HG03432 (cell line): ENCODE measurements around the gene TUB.

ENCODE experiments used
- ATAC-seq: cut with Tn5 transposase; IDR thresholded peaks from one replicate; pipeline ENCODE4 v1.9.1; 2021; ENCODE audit warnings: mild to moderate bottlenecking, moderate library complexity; ENCODE audit not compliant: unreplicated experiment

The TUB gene

DNA sequence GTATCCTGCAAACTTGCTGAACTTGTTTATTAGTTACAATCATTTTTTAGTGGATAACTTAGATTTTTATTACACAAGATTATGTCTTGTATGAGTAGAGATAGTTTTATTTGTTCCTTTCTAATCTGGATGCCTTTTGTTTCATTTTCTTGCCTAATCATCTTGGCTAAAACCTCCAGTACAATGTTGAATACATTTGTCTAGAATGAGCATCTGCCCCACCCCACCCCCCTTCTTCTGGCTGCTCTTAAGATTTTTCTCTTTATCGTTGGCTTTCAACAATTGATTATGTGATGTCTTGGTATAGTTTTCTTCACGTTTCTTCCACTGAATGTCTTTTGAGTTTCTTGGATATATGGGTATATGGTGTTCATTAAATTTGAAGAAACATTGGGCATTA lies 37.3 kb upstream of the TUB start:
- ATAC-seq = no peak

DNA sequence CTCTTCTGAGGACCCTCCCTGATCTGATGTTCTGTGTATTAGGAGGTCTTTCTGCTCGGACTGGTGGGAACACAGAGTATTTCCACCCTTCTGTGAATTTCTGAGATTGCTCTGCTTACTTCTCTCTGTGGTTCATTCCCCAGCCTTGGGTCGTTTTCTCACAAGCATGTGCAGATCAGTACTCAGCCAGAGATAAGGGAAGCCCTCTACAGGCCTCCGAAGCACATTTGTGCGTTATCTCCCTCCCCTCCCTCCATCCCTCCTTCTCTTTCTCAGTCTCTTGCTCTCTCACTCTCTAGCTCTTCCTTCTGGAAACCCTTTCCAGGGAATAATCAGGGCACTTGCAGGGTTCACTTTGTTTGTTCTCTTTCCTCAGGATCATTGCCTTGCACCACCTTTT lies 35.2 kb upstream of the TUB start:
- ATAC-seq = no peak

DNA sequence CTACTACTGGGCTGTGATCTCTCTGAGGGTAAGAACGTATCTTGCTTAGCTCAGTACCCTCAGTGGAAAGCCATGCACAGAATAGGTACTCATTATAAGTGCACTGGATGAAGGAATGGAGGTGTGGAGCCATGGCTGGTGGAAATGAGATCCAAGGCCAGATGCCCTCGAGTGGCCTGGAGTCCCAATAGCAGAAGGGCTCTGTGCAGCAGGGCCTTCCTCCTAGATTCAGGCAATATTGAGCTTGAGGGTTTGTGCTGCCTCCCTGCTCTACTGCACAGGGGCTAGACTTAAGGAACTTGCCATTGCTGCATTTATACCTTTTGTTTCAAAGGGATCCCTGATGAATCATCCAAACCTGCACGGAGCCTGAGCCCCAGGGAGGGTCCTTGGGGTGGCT lies 33.6 kb upstream of the TUB start:
- no peak for ATAC-seq

DNA sequence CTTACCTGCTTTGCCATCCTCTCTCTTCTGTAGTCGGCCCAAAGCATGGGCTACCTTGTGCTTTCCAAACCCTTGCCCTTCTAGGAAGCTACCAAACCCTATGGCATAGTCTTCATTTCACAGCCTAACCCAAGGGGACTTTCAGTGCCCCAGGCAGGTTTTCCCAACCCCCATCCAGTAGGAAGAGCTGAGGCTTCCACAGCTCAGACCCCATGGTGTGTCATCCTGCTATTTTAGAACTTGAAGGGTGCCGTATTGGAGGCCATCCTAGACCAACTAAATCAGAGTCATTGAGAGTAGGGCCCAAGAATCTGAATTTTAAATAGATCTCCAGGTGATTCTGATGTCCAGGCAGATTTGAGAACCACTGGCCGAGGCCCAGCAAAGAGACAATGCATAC lies 31.9 kb upstream of the TUB start:
- ATAC-seq = no peak

DNA sequence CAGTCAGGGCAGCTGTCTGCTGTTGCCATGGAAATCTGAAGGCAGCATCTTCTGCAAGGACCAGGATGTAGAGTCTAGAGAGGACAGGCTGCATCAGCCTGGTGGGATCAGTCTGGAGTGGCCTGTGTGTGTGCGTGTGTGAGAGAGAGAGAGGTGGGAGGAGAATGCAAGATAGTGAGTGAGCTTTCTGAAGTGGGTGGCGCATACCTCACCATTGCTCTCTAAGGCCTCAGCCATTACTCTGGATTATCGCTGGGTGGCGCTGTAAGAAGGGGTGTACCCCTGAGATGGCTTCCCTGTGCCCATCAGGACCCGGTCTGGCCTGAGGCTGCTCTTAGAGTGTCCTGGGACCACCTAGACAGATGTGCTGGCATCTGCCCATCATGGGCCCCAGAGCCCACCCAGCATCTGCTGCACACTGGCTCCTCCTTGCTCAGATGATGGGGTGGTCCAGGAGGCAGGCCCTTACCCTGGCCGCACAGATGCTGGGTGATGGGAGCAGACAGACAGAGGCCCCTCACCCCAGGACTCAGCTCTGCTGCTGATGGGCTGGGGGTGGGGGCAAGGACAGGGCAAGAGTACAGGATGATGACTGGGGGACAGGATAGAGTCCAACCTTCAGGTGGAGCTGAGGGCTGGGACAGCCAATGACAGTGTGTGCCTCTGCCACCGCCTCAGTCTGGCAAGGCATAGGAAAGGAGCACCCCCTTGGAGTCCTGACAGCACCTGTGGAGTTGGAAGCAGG lies 25.7 kb upstream of the TUB start:
- ATAC-seq = no peak

DNA sequence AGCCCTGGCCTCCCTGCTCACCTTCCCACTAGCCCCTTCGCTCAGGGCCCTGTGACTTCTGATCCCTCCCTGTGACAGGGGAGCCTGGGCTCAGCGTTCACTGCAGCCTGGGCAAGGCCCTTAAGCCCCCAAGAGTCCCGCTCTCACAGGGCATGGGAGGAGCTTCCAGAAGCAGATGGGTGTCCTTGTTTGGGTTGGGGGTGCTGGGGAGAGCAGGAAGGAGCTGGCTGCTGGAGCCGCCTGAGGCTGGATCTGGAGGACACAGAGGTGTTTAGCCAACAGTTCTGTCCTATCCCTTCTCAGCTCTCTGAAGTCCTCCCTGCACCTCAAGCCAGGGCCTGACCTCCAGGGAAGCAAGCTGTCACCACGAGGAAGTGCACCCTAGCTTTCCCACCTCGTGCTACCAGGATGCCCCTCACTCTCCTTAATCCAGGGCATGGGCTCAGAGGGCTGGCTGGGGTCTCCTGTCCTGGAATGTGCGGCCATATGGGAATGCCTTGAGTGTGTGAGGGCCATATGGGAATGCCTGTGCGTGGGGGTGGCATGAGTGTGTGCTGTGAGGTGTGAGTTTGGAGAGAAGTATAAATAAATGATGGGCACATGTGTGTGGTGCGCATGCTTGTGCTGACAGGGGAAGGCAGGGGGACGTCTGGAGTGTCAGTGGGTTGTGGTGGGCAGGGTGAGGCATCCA lies 25.0 kb upstream of the TUB start:
- no peak for ATAC-seq

DNA sequence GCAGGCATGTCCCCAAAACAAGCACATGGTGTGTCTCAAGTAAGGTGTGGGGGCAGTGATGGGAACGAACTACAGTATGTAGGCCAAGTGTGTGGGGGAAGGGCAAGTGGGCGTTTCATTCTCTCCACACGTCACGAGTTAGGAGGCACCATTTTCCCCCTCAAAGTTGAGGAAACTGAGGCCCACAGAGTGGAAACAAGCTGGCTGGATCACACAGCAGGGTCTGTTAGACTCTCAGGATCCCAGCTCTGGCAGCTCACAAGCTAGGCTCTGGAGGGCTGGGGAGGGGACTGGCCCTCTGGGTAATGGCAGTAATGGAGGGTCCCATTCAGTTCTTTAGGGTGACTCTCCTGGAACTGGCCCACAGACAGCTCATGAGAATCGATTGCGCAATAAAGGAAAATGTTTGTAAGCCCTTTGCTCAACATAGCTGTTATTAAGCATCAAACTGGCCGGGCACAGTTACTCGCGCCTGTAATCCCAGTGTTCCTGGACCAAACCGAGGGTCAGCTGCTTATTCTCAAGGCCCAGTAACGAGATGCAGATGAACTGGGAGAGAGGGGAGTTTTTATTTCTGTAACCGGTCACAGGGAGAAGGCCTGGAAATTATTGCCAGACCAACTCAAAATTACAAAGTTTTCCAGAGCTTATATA lies 24.1 kb upstream of the TUB start:
- no peak for ATAC-seq

DNA sequence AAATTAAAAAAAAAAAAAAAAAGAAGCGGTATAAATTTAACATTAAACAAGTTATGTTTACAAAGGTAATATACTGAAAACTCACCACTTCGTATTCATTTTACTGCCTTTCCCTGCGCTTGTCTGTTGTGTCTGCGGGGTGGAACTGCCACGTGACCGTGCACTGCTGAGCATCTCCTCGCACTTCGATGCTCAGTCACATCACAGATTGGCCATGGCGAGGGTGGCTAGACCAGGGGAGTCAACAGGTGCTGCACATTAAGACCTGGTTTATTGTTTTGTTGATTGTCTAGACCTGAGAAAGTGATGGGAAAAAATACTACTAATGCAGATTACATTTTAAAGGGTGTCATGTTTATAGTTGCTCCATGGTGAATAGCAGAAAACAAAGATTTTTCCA lies 22.8 kb upstream of the TUB start:
- ATAC-seq = no peak

DNA sequence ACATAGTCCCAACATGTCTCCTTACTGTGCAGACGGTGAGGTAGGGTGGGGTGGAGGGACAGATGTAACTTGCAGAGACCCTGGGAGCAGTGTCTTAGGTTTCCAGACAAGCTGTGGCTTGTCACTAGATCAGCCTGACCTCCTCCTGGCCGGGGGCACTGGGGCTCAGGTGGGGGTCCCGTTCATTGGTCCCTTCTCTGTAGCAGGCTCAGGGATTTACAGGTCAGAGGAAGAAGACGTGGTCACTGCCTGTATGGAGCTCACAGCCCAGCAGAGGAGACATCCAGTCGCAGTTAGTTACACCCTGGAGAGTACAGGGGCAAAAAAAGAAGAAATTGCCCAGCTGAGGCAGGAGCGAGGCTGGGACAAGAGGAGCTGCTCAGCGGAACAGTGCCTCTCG lies 22.0 kb upstream of the TUB start:
- no peak for ATAC-seq

DNA sequence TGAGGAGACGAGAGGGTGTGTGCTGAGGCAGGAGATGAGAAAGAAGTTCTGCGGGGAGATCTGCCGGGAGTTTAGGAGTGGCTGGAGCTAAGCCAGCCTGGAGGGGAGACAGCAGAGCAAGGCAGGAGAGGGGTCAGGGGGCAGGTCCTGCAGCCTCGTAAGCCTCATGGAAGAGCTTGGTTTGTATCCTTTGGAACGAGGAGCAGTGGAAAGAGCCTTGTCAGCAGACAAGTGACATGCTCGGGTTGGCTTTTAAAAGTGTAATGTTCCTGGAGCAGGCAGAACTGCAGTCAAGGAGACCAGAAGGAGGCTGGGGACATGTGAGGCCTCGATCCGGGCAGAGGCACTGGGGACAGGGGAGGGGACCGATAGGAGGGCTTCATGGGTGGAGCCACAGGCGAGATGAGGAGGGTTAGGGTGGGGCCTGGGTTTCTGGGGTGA lies 21.4 kb upstream of the TUB start:
- no peak for ATAC-seq

DNA sequence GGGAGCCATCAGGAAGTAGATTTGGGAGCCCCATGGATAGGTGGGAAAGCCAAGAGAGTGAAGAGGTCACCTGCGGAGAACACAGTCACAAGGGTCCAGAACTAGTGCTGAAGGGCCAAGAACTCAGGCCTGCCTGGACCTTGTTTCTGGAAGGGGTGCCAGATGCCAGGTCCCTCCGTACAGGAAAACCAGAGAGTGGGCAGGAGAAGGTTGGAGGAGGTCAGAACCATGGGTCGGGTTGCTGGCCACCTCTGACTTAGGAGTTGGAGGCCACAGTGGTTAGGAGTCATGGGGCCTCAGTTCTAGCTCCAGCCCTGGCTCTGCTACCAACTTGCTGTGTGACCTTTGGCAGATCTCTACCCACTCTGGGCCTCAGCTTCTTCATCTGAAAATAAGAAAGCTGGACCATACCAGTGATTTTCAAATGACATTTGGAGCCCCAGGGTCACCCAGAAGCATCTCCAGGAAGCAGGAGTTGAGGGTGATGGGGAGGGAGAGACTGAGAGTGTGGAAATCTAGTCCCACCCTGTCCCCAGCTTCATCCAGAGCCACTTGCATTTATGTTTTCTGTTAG lies 20.8 kb upstream of the TUB start:
- no peak for ATAC-seq

DNA sequence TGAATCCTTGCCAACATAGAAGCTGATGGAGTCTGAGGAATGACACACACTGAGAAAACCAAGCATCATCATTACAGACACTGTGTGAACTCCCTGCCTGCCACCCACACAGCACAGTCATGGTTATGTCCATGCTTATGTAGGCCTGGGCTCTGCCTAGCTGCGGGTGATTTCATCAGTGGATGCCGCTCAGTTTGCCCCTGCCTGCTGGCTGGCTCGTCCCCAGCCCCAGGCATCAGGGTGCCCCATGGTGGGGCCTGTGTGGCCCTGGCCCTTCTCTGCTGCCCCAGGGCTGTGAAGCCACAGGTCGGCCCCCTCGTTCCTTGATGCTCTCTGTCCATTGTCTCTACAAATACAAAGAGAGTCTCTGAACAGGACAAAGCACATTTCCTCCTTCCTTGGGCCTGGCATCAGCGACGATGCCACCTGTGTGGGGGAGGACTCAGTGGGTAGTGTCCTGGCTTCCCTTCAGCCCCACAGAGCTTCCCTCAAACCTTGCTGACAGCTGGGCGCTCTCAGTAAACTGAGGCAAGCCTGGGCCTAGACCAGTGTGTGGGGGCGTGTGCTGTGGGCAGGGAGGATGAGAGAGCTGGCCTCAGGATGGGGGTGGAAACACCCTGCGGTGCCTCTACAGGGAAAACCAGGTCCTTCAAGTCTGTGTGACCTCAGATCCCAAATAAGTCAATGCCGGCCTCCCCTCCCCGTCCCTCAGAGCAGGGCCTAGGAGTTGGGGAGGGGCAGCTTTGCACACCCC lies 20.0 kb upstream of the TUB start:
- ATAC-seq = no peak

DNA sequence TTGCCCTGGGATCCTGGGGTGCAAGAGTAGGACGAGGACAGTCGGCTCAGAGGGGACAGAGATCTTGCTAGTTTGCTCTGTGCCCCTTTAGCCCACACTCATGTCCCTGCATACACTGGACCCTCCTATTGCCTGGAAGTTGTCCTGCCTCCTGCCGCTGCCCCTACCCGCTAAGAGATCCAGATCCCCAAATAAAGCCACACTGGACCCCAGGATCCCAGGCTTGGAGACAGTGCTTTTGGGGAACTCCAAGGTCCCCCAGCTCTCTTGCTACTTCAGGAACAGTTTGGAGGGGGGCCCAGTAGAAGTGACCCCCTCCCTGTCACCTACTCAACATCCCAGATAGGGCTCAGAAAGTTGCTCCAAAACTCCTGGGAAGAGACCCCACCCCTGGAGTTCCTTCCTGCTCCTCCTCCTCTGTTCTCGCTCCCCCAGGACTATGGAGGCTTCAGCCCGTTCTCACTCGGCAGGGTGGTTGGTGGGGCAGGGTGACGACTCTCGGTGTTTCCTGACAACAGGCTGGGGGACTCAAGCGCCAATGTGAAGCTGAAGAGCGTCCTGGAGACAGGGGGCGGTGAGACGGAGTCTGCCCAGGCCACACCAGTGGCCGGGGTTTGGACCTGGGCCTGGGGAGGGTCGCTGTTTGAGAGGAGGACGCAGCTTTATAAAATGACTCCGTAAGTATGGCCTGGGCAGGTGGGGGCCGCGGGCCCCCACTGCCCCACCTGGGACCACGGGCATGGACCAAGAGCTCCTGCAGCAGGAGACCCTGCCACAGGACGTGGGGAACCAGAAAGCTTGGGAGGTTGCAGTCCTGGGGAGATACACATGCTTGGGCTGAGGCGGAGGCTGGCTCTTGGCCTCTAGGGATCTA lies 19.2 kb upstream of the TUB start:
- ATAC-seq = no peak

DNA sequence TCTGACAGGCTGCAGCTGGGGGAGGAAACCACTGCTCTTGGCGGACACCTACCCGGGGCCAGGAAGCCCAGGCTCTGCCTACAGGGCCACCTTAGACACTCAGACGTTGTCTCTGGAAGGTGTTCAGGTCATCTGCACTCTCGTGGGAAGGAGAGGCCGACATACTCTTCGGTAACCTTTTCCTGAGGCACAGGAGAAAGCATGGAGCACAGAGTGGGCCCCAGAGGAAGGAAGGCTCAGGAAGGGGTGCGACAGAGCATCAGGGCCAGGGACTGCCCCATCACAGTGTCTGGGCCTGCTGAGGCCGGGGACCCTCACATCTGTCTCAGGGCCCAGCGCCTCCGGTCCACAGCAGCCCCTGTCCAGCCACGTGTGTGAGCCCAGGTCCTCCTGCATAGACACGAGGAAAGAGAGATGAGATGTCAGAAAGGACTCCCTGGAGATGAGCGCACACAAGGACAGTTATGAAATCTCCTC lies 18.2 kb upstream of the TUB start:
- ATAC-seq = no peak

DNA sequence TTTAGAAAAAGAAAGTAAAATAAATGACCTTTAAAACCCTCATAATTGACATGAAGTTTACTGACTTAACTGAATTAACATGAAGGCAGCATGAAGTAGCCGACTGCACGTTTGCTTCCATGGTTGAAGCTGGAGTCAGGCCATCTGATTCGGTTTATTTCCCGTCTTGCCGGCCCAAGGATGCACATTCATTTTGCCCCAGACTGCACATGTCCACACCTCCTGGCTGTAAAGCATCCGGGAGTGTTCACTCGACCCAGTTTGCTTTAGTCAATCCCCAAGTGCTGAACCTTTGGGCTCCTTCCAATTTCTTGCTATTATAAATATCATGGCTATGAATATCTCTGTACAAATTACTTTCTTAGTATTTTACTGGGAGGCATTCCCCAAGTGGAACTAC lies 17.7 kb upstream of the TUB start:
- ATAC-seq = no peak

DNA sequence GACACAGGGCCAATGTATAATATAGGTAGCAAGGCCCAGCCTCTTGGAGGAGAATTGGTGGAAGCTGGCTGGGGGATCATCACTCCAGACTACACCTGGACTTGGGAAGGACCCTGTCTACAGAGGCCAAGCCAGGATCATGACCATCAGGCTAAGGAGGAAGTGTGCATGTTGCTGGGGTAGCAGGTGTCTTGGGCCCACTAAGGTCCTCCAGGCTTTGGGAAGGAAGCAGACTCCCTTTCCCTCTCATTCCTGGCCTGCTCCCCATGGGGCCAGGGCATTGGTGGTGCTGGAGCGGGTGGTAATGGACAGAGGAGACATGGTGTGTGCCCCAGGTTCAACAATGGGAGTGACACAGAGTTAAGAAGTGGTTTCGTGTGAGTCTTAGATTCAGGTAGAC lies 16.0 kb upstream of the TUB start:
- ATAC-seq = no peak

DNA sequence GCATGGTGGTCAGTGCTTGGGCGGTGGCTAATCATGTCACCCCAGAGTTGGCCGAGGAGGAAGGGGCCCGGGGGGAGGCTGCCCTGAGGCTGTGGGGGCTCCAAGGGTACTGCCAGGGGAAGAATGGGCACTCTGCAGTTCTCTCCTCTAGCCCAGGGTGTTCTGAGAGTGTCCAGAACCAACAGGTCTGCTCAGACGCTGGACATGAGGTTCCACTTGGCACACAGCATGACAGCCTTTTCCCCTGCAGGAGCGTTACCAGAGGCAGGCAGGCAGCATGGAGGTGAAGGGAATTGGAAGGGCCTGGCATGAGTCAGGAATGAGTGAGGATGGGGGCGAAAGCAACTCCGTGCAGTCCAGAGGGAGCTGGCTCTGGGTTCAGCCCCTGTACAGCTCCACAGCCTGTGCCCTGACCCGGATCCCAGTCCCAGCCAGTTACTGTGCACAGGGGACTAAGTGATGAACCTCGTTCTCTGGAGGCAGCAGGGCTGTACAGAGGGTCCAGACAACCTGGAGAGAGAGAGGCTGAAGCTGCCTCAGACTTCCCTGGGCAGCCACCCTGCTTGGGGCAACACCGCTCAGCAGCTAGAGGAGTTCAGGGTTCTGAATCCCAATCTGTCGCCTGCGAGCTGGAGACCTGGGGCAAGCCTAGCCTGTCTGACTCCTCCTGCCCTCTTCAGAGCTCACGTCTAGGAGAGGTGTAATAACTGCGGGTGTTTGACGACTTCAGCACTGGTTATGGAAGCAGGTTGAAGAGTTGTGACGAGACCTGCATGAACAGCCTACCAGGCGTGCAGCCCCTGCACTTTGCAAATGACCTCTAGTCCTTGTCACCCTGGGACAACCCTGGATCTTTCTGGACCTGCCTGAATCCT lies 14.7 kb upstream of the TUB start:
- ATAC-seq = no peak

DNA sequence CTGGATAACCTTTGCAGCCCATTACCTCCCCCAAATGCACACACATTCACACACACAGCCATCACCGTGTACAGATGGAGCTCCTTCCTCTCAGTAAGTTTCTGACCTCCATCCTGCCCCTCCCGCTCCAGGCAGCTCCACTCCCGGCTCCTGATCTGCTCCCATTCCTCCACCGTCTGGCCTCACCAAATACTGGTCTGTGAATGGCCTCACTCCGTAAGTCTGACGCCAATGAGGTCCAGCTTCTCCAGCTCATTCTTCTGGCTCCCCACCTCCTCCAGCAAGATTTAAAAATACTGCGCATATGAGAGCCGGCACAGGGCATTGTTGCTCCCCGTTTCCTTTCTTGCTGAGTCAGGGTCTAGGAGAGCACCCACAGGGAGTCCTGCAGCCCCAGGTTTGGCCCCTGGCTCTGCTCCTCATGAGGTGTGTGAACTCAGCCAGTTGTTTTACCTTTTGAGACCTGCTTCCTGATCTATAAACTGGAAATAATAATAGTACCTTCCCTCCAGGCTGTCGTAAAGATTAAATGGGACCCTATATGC lies 14.0 kb upstream of the TUB start:
- no peak for ATAC-seq

DNA sequence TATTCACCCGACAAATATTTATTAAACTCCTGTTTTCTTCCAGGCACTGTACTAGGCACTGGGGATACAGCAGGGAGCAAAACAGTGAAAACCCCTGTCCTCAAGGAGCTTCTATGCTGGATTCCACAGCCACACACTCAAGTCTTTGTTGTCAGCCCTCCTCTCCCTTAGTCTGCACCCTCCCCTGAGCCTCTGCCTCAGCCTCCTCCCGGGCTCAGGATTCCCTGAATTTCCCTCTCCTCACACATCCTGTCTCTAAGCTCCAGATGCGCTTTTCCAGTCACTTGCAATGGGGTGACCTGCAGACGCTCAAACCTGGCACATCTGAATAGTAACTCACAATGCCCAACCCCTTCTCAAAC lies 13.5 kb upstream of the TUB start:
- no peak for ATAC-seq
